ACC112 (cell line): ENCODE measurements around the gene CARMIL3.
A peak's percentile ranks its signal among the peaks of the same experiment; 100 is the strongest.

Source experiments
- H2AFZ ChIP-seq: fragments of 200-600 bp; sonication (generic); one replicate; pipeline ENCODE4 v1.6.0; 2017; ENCODE audit warnings: antibody characterized with exemption, low read length; ENCODE audit not compliant: unreplicated experiment
- H3K27ac ChIP-seq: fragments of 200-600 bp; sonication (generic); 2 replicates; pipeline ENCODE4 v1.5.1; 2014; ENCODE audit warnings: low read depth, mild to moderate bottlenecking, antibody characterized with exemption, low read length, moderate library complexity
- H3K27me3 ChIP-seq: fragments of 200-600 bp; sonication (generic); 2 replicates; pipeline ENCODE4 v1.6.1; 2014; ENCODE audit warnings: mild to moderate bottlenecking, antibody characterized with exemption, low read length, moderate library complexity, mixed read lengths; ENCODE audit not compliant: insufficient read depth
- H3K36me3 ChIP-seq: fragments of 200-600 bp; sonication (generic); 2 replicates; pipeline ENCODE4 v1.6.1; 2016; ENCODE audit warnings: mild to moderate bottlenecking, antibody characterized with exemption, low read length, moderate library complexity, mixed read lengths; ENCODE audit not compliant: insufficient read depth
- H3K4me1 ChIP-seq: fragments of 200-600 bp; sonication (generic); one replicate; pipeline ENCODE4 v1.6.1; 2016; ENCODE audit warnings: low read length, mixed read lengths; ENCODE audit not compliant: insufficient read depth, unreplicated experiment, control insufficient read depth
- H3K4me3 ChIP-seq: fragments of 200-600 bp; sonication (generic); 2 replicates; pipeline ENCODE4 v1.5.1; 2014; ENCODE audit warnings: mild to moderate bottlenecking, low read depth, low read length
- H3K79me2 ChIP-seq: fragments of 200-600 bp; sonication (generic); one replicate; pipeline ENCODE4 v1.6.0; 2016; ENCODE audit warnings: low read length; ENCODE audit not compliant: control insufficient read depth, unreplicated experiment, insufficient read depth

The CARMIL3 gene

DNA sequence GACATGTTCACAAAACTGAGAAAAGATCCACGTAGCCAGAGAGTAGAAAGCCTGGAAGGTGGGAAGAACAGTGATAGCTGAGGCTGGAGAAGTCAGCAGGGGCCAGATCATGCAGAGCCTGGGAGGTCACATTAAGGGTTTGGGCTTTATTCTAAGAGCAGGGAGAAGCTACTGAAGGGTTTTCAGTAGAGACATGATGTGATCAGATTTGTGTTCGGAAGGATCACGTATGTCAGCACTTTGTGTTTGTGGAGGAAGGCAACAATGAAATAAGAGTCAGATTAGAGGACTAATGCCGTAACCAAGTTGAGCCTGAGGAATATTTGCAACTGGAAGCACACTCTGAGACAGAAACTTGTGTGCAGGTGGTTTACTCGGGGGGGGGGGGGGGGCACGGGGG is 38.1 kb downstream of the CARMIL3 start:
- Histone ChIP-seq H3K79me2 (peaks cover under 1% of the 10 kb centered on the region), H3K4me1 (no peaks in the 10 kb centered on the region), H3K4me3 (no peak overlapping the region), H2AFZ (no peak overlapping the region), H3K27ac (no peak overlapping the region), H3K27me3 (no peaks in the 10 kb centered on the region), H3K36me3 (no peaks in the 10 kb centered on the region)

DNA sequence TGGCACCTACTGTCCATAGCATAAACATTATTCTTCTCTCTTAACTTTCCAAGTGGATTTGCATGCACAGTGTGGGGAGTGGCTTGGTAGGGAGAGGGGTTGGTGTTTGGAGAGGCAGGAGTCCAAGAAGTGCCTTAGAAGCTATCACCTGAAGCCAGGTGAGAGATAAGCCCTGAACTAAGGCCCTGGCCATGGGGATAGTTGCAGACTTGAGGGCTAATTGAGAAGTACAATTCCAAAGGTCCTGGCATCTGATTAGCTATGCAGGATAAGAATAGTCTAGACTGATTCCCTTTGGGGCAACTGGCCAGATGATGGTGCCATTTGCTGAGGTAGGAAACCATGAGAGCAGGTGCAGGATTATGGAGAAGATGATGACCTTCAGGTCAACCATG is 40.3 kb downstream of the CARMIL3 start:
- Histone ChIP-seq H3K27me3 (no peaks in the 10 kb centered on the region), H3K4me3 (no peak overlapping the region), H3K36me3 (no peaks in the 10 kb centered on the region), H3K4me1 (peaks cover 4% of the 10 kb centered on the region), H3K79me2 (peaks cover 10% of the 10 kb centered on the region), H3K27ac (no peak overlapping the region), H2AFZ (no peak overlapping the region)

DNA sequence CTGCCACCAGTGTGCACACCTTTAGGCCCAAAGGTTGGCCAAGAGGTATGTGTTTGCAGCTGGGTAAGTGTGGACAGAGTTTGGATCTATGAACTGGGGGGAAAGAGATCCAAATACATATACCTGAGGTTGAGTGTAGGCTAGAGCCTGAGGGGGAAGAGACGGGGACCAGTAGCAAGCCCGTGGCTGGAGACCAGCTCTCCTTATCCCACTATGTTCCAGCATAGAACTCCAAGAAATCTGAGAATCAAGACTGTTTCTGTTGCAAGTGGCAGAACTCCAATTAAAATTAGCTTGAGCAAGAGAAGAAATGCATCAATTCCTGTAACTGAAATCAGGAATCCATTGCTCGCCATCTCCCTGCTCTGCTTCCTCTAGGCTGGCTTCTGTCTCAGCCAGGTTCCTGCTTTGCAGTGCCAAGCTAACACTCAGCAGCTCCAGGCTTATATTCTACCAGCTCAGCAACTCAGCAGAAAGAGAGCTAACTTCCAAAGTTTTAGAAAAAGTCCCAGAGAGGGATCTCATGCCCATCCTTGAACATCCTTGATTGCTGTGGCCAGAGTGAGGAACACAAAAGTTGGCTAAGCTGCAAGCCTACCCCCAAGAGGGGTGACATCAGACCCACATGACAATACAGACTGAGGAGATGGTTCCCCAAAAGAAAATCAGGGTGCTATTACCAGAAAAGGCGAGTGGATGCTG is 40.8 kb downstream of the CARMIL3 start:
- no peaks in the 10 kb centered on the region for H3K36me3 ChIP-seq
- H3K79me2 ChIP-seq, result peaks cover 10% of the 10 kb centered on the region
- no peak overlapping the region for H3K27ac ChIP-seq
- H3K27me3 ChIP-seq, result no peaks in the 10 kb centered on the region
- H3K4me1 ChIP-seq, result peaks cover 4% of the 10 kb centered on the region
- H3K4me3 ChIP-seq, result no peak overlapping the region
- no peak overlapping the region for H2AFZ ChIP-seq

DNA sequence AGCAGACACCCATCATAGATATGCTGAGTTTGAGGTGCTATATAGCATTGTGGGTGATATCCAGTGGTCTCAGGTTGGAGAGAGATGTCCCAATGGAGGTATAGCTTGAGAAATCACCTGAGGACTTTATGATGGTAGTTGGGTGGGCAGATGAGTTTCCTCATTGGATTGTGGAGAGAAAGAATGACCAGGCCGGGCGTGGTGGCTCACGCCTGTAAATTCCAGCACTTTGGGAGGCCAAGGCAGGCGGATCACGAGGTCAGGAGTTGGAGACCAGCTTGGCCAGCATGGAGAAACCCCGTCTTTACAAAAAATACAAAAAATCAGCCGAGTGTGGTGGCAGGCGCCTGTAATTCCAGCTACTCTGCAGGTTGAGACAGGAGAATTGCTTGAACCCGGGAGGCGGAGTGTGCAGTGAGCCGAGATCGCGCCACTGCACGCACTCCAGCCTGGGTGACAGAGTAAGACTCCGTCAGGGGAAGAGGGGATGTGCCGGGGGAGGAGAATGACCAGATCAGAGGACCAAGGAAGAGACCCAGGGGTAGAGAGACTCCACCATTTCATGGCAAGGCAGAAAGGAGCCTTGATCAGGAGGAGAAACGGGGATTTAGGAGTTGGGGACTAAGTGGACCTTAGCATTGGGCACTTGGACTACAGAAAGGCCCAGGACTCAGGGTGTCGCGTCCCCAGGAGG is 41.5 kb downstream of the CARMIL3 start:
- Histone ChIP-seq H3K79me2 (peaks cover 10% of the 10 kb centered on the region), H3K4me3 (peak overlapping the region; percentile 87; the same call in 1 of the 2 replicates), H3K36me3 (no peaks in the 10 kb centered on the region), H3K27me3 (no peaks in the 10 kb centered on the region), H2AFZ (no peak overlapping the region), H3K4me1 (peaks cover 4% of the 10 kb centered on the region), H3K27ac (no peak overlapping the region)

DNA sequence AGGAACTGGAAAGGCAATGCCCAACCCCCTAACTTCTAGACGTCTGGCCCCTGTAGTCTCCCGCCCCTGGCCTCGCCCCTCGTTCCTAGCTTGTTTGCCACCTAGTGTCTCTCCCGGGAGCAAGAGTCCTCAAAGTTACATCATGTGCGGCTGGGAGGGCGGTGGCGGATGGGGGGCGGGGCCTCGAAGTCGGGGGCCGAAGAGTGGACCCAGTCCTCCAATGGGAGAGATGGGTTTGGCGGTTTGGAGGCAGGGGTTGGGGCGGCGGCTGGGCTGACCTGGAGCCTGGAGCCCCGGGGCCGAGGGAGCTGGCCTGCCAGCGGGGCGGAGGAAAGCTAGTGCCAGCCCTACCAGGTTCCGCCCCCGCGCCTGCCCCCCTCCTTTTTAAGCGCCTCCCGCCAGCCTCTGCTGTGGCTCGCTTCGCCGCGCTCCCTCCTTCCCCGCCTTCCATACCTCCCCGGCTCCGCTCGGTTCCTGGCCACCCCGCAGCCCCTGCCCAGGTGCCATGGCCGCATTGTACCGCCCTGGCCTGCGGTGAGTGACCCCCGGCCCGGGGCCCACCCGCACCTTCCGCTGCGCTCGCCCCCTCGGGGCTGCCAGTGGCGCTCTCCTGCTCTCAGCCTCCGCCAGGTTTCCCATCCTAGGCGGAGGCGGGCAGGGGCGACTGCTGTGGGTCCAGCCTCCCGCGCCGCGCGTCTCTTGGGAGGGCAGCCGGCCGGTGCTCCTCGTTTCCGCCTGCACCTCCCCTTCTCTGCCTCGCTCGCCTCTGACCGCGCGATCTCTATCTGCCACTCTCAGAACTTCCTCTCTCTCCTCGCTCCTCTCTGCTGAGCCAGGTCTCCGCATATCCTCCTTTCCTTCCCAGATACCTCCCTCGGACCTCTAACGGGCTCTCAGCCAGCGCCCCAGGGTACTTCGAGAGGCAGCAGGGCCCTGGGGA is 42.4 kb downstream of the CARMIL3 start, which contains the start of gene PCK2:
PCK2 (plus strand) TSS at position 411 of the 940 bp plus-strand sequence; CDS start at position 506, 95 bp downstream.
- Histone ChIP-seq H3K4me1 (peaks cover 4% of the 10 kb centered on the region), H3K79me2 (peaks cover 10% of the 10 kb centered on the region), H3K4me3 (peak within 1 kb of the TSS; percentile 87), H3K36me3 (no peaks in the 10 kb centered on the region), H3K27me3 (no peaks in the 10 kb centered on the region), H3K27ac (no peak within 1 kb of the TSS), H2AFZ (peak within 1 kb of the TSS; percentile 82)

DNA sequence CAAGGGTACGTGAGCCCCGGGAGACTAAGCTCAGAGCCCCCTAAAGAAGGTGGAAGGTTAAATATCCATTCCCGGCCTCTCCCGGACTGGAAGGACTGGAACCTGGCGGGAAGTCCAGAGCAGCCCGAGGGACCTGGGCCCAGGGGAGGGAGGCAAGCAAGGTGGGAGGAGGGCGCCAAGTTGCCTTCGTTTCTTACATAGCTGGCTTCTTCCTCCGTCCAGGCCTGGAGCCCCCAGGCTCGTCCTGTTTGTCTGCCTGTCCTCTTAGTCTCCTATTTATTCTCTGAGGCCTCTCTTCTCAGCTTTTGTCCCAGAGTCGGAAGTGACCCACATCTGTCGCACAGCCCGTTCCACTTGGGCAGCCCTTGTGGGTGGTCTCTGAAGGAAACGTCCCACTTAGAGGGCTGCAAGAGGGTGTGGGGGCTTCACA is 43.0 kb downstream of the CARMIL3 start:
- H3K27me3 ChIP-seq, result no peaks in the 10 kb centered on the region
- H3K79me2 ChIP-seq, result peaks cover 10% of the 10 kb centered on the region
- H2AFZ ChIP-seq, result peak overlapping the region; percentile 82
- H3K4me1 ChIP-seq, result peaks cover 4% of the 10 kb centered on the region
- peak overlapping the region; percentile 87 for H3K4me3 ChIP-seq
- no peak overlapping the region for H3K27ac ChIP-seq
- 0 out of 2 replicates have a peak, but pooled peaks cover 6% of the 10 kb centered on the region for H3K36me3 ChIP-seq

DNA sequence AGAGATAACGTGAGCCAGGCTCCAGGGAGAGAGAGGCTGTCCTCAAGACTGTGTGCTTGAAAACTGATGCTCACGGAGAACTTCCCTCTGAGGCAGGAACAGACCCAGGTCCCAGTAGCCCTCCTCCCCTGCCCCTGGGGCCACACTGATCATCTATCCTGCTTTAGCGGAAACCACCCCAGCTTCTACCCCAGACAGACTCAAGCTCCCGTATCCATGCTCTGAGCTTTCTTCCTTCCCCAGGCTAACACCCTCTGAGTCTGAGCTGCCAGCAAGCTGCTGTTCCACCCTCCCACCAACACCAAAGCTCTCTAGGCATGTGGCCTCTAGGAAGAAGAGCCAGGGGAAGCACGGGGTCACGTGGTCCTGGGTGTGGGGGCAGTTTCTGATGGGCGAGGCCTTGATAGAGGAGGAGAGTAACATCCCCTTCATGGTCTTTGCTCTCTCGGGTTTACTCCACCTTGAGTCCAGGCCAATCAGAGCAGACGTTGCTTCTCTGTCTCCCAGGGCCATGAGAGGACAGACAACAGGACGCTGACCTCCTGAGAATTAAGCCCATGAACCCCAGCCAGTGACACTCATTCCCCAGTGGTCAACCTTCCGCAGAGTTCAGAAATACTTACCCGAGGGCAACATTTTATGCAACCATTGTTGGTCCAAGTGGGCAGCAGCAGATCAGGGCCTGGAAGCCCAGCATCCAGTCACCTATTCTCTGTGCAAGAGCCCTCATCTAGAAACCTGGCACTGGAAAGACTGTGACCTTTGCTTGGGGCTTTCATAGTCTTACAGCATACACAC is 43.7 kb downstream of the CARMIL3 start:
- H3K4me3 ChIP-seq, result peak overlapping the region; percentile 87
- H3K36me3 ChIP-seq, result 0 out of 2 replicates have a peak, but pooled peaks cover 6% of the 10 kb centered on the region
- no peaks in the 10 kb centered on the region for H3K27me3 ChIP-seq
- H3K4me1 ChIP-seq, result peaks cover 4% of the 10 kb centered on the region
- peaks cover 10% of the 10 kb centered on the region for H3K79me2 ChIP-seq
- peak overlapping the region; percentile 82 for H2AFZ ChIP-seq
- no peak overlapping the region for H3K27ac ChIP-seq

DNA sequence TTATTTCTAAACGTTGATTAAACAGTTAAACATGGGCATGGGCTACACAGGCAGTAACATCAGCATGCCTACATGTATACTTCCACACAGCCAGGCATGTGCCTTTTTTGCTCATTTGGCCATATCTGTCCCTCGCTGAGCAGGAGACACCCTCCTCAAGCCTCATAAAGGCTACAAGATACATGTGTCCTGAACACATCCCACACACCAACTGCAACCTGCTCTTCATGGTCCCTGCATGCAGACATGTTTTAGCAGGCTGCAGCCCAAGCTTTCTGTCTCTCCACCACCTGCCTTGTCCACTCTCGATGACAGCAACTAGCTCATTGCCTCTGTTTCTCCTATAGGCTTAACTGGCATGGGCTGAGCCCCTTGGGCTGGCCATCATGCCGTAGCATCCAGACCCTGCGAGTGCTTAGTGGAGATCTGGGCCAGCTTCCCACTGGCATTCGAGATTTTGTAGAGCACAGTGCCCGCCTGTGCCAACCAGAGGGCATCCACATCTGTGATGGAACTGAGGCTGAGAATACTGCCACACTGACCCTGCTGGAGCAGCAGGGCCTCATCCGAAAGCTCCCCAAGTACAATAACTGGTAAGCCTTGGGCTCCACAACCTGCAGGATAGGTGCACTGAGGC is 44.9 kb downstream of the CARMIL3 start:
- Histone ChIP-seq H3K79me2 (peaks cover 10% of the 10 kb centered on the region), H2AFZ (no peak overlapping the region), H3K27me3 (no peaks in the 10 kb centered on the region), H3K36me3 (0 out of 2 replicates have a peak, but pooled peaks cover 6% of the 10 kb centered on the region), H3K4me1 (peaks cover 4% of the 10 kb centered on the region), H3K4me3 (no peak overlapping the region), H3K27ac (no peak overlapping the region)

DNA sequence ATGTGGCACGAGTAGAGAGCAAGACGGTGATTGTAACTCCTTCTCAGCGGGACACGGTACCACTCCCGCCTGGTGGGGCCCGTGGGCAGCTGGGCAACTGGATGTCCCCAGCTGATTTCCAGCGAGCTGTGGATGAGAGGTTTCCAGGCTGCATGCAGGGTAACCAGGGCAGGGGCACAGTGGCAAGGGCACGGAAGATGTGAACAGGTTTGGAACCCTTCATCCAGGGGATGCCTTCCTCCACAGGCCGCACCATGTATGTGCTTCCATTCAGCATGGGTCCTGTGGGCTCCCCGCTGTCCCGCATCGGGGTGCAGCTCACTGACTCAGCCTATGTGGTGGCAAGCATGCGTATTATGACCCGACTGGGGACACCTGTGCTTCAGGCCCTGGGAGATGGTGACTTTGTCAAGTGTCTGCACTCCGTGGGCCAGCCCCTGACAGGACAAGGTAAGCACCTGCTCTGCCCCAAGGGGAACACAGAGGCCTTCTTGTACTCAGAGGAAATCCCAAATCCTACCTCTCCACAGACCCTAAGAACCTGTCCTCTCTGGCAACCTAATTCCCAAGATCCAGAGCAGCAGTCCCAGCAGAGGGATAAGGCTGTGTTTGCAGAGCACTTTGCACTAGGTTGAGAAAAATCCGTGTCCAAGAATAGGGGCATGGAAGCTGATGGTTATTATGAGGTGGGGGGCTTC is 46.6 kb downstream of the CARMIL3 start:
- Histone ChIP-seq H2AFZ (no peak overlapping the region), H3K4me1 (peaks cover 4% of the 10 kb centered on the region), H3K27me3 (no peaks in the 10 kb centered on the region), H3K36me3 (0 out of 2 replicates have a peak, but pooled peaks cover 6% of the 10 kb centered on the region), H3K79me2 (peaks cover 10% of the 10 kb centered on the region), H3K4me3 (no peak overlapping the region), H3K27ac (no peak overlapping the region)
